SK-N-SH treated with all-trans-retinoic acid at 6 μM for 48 hours (cell line): ENCODE data around the gene RNF167.

Experiments used
- BACH2 ChIP-seq: fragments of 250-450 bp; sonication (Bioruptor Pico); IDR thresholded peaks from 2 replicates; pipeline ENCODE4 v1.9.0; 2021; ENCODE audit warnings: mild to moderate bottlenecking, borderline replicate concordance
- CREB5 ChIP-seq: fragments of 250-450 bp; sonication (Bioruptor Pico); IDR thresholded peaks from 2 replicates; pipeline ENCODE4 v1.5.1; 2020; ENCODE audit warnings: low read depth, mild to moderate bottlenecking, moderate library complexity
- PATZ1 ChIP-seq: fragments of 250-450 bp; sonication (Bioruptor Pico); IDR thresholded peaks from 2 replicates; pipeline ENCODE4 v1.8.0; 2020; ENCODE audit warnings: mild to moderate bottlenecking, moderate library complexity, borderline replicate concordance
- PPARA ChIP-seq: fragments of 250-450 bp; sonication (Bioruptor Pico); IDR thresholded peaks from 2 replicates; pipeline ENCODE4 v1.5.0; 2020; ENCODE audit warnings: mild to moderate bottlenecking, borderline replicate concordance
- SNAI2 ChIP-seq: fragments of 250-450 bp; sonication (Bioruptor Pico); IDR thresholded peaks from 2 replicates; pipeline ENCODE4 v1.5.0; 2020; ENCODE audit warnings: mild to moderate bottlenecking, moderate library complexity
- TCF4 ChIP-seq: fragments of 250-450 bp; sonication (Bioruptor Pico); IDR thresholded peaks from 2 replicates; pipeline ENCODE4 v1.8.0; 2021; ENCODE audit warnings: mild to moderate bottlenecking, moderate library complexity, borderline replicate concordance
- ZFP3 ChIP-seq: fragments of 250-450 bp; sonication (Bioruptor Pico); IDR thresholded peaks from 2 replicates; pipeline ENCODE4 v1.5.0; 2020; ENCODE audit warnings: mild to moderate bottlenecking, moderate library complexity
- ZNF565 ChIP-seq: fragments of 450-650 bp; formaldehyde crosslinking; conservative IDR thresholded peaks from 2 replicates; pipeline ENCODE4 v1.5.0; 2020; ENCODE audit warnings: low read depth, mild to moderate bottlenecking, moderate library complexity
- ZNF70 ChIP-seq: fragments of 450-650 bp; formaldehyde crosslinking; IDR thresholded peaks from 2 replicates; pipeline ENCODE4 v1.5.0; 2020; ENCODE audit warnings: mild to moderate bottlenecking, moderate library complexity

GRCh38 chr17:4944163-4944553 lies 4.1 kb downstream of the RNF167 start:
- TF ChIP-seq CREB5 (no peak), PPARA (CRISPR knock-in tag) (no peak), TCF4 (CRISPR knock-in tag) (no peak), ZNF70 (CRISPR knock-in tag) (no peak), SNAI2 (CRISPR knock-in tag) (no peak), PATZ1 (CRISPR knock-in tag) (no peak), BACH2 (CRISPR knock-in tag) (no peak), ZFP3 (CRISPR knock-in tag) (no peak), ZNF565 (no peak)
